HG02642 (cell line): Measurements from ENCODE around the gene LPCAT3.
A peak's percentile ranks its signal among the peaks of the same experiment; 100 is the strongest.

Experiments used
- ATAC-seq: cut with Tn5 transposase; IDR thresholded peaks from one replicate; pipeline ENCODE4 v1.9.1; 2021; ENCODE audit warnings: mild to moderate bottlenecking; ENCODE audit not compliant: unreplicated experiment, poor library complexity

LPCAT3 gene

DNA sequence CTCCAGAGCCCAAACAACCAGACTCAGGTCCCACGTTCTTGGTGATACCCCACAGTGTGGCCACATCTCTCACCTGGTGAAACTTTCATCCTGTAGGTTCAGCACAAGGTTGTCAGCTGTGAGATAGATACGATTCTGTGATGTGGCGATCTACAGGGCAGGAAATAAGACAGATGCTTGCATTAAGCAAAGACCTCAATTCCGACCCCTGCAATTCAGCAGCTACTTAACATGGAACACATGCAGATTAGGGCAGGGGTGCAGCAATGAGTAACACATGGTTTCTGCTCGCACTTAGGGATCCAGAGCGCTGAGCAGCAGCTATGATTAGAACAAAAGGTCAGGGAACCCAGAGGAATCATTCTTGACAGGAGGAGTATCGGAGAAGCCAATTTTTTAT is 51.9 kb downstream of the LPCAT3 start:
- no peak for ATAC-seq

DNA sequence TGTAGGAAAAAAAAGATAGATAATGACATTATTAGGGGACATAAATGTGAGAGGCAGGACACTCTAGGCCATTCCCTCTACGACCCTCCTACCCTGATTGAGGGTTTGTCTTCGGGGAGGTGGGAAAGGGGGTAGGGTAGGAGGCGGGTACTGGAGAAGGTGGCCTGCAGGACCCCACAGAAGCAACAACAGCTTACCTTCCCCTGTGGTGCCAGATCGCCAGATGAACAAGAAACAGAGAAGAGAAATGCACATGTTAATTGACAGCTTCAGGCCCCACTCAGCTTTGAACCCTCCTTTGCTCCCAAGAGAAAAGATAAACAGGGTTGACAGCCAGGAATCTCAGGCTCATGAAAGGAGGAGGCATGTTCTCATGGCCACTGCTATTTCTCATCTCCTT is 52.6 kb downstream of the LPCAT3 start:
- no peak for ATAC-seq

DNA sequence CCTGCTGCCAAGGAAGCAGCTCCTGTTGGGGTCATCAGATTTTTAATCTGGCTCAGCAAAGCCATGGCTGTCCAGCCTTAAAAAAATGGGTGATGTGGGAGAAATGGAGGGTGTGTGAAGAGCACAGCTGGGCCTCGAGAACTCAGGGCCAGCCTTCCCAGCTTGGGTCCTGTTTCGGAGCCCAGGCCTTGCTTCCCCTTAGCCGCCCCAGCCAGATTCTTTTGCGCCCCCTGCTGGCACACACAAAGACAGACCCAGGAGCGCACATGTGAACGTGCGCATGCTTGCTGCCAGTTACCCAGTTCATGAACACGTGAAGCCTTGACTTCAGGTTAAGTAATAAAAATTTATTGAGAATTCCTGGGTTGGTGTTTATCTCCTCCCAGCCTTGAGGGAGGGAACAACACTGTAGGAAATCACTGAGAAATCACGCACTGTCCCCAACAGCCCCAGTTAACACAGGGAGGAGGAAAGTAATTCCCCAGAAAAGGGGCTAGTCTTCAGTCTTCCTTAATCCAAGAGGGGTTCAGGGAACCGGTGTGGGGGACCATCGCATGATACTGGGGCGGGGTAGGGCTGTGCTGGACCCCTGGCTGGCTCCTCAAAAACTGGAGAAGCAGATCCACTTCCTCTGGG is 53.1 kb downstream of the LPCAT3 start:
- ATAC-seq, result peak; percentile 40

DNA sequence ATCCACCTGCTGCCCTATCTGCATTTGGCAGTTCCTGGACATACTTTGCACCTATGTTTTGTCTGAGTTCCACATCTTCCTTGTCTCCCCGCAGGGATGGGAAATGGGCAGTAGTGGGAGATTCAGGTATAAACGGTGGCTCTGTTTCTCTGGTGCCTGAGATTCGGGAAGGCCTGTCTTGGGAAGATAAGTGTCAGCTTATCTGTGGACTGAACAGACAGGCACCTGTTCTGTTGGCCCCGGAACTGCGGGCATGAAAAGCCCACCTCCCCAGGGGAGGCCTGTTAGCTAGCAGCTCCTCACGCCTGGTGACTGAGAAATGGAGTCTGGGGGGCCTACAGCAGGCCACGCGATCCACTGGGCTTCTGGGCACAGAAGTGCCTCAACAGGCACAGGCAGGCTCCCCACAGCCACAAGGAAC is 53.7 kb downstream of the LPCAT3 start:
- ATAC-seq, result no peak

DNA sequence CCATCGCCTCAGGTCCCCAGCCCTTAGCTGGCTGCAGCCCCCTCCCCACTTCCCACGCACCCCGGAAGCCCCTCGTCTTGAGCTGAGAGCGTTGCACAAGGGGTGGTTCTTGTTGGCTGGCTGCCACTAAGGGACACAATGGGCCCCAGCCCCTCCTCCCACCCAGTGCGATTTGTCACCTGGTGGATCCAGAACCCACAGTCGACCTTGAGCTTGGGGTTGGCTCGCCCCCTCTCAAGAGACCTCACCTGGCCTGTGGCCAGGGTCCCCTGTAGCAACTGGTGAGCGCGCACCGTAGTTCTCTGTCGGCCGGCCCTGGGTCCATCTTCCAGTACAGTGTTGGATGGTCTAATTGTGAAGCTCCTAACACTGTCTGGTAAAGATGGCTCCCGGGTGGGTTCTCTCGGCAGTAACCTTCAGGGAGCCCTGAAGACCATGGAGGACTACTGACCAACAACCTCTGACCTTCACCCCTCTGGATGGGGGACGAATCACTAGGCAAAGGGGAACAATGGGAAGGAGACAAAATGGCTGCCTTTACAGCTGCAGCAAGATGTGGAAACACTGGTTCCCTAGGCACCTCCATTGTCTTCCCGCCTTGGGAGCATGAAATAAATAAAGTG is 54.4 kb downstream of the LPCAT3 start:
- no peak for ATAC-seq

DNA sequence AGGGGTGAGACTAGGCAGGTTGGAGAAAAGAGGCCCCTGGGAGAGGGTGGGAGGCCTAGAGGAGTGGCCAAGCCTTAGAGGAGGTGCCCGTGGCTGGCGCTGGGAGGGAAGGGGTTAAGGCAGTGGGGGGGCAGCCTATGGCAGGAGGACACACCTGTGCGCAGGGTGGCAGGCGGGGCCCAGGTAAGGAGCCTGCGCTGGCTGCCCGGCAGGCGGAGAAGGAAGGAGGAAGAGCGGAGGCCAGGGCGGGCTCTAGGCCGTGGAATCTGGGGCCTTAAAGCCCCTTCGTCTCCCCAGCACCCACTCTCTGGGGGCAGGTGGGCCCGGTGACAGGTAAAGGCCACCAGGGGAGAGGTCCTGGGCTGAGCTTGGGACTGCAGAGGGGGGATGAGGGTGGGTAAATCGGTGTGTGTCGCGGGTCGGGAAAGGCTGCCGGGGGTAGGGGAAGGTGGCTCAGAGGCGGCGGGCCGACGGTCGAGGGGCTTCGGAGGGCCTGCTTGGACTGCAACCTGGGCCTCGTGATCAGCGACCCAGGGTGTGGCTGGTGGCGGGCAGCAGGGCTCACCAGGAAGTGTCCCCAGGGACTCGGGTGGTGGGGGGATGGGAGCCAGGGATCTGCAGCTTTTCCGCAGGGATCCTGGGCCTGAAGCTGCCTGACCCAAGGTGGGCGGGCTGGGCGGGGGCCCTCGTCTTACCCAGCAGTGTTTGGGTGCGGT is 55.1 kb downstream of the LPCAT3 start:
- ATAC-seq, result no peak

DNA sequence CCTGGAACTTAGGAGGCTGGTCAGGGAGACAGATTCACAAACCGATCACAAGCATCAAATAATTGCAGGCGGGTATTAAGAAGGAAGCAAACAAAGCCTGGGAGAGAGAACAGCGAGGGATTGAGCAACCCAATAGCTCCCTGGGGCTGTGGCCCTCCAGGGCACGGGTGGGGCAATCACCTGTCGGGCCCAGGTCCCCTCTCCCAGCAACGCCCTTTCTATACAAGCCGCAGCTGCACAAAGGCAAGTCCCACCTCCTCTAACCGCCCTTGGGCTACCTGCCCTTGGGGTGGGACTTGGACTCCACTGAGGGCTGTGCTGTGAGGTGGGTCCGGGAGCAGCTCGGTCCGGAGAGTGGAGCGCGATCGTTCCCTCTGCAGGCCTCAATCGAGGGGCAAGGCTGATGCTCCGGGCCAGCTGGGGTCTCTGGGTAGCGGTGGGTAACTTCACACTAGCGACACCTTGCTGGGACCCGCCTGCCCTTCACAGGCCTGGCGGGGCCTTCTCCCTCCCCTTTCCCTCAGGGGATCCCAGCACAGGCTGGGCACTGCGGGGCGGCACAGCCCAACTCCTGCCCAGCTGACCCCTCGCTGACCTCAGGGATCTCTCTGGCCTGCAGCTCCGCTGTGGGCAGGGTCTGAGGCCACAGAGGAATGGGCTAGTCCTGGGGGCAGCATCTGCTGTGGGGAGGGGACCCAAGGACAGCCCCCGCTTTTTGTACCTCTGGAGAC is 55.8 kb downstream of the LPCAT3 start:
- ATAC-seq, result no peak

DNA sequence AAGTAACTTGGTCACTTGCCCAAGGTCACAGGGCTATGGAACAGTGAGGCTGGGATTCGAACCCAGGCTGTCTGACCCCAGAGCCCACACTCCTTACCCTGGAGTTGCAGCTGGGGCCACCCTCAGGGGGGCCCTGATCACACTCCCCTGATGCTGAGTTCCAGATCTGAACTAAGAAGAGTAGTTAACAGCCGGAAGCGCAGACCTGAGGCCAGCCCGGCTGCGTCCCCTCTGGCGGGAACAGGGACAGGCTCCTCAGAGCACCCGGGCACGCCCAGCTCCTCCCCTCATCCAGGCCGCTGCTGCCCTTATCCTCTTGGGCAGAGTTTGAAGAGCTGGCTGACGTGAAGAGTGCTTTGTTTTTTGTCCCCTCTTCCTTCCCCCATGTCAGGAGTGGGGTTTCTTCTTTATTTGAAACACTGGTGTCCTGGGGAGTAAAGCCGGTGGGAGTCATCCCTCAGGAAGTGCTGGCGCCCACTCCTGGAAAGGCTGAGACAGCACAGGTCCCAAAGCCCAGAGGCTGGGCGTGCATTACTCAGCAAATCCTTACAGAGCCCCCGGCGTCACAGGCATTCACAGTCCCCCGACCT is 56.5 kb downstream of the LPCAT3 start:
- no peak for ATAC-seq

DNA sequence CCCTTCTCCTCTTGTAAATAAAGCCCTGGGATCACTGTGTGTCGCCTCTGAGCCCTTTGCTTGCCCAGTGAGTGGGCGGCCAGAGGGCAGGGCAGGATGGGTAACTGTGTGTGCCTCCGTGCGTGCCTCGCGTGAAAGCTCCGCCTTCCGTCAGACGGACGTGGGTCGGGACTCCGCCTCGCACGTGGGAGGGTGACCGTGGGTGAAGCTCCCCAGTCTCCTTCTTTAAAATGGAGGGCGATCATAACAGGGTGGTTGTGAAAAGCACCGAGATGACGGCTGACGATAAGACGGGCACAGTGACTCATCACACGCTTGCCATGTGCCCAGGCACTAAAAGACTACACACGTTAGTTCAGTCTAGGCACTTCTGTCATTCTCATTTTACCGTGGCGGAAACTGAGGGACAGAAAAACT is 57.0 kb downstream of the LPCAT3 start:
- ATAC-seq, result no peak

DNA sequence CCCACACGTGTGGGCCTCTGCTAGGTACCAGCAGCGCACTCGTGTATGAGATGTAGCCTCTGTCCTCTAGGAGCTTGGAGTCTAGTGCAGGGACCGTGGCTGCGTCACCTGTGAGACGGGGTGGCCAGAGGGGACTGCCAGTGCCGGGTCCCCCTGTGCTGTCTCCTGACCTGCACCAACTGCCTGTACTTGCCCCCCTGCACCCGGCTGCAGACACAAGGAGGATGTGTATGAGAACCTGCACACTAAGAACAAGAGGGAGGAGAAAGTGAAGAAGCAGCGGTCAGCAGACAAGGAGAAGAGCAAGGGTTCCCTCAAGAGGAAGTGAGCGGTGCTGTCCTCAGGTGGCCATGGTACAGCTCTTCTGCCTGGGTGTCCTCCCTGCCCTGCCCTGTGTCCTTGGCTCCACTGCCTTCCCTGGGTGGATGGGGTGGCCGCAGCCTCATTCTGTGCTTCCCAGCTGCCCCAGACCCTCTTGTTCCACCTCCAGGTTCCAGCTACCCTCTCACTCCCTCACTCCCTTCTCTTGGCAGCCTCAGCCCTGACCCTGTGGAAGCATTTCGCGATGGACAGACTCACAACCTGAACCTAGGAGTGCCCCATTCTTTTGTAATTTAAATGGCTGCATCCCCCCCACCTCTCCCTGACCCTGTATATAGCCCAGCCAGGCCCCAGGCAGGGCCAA is 57.5 kb downstream of the LPCAT3 start:
- no peak for ATAC-seq

DNA sequence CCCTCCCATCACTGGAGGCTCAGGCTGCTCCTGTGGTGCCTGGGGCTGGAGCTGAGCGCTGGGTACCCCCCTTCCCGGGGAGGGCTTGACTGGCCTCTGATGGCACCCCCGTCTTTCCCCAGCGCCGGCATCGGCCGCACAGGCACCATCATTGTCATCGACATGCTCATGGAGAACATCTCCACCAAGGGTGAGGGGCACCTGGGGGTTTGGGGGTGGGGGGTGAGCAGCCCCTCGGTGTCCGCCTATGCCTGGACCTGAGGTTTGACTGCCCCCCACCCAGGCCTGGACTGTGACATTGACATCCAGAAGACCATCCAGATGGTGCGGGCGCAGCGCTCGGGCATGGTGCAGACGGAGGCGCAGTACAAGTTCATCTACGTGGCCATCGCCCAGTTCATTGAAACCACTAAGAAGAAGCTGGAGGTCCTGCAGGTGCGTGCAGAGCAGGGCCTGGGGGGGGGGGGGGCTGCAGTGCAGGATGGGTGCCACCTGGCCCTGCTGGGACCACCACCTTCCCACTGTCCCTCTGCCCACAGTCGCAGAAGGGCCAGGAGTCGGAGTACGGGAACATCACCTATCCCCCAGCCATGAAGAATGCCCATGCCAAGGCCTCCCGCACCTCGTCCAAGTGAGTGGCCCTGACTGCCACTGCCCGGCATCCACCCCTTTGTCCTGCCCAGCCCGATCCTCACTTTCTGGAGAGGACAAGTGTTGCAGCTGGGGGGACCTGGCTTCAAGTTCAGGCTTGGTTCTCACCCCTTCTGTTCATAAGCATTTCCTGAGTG is 58.3 kb downstream of the LPCAT3 start:
- ATAC-seq, result no peak

DNA sequence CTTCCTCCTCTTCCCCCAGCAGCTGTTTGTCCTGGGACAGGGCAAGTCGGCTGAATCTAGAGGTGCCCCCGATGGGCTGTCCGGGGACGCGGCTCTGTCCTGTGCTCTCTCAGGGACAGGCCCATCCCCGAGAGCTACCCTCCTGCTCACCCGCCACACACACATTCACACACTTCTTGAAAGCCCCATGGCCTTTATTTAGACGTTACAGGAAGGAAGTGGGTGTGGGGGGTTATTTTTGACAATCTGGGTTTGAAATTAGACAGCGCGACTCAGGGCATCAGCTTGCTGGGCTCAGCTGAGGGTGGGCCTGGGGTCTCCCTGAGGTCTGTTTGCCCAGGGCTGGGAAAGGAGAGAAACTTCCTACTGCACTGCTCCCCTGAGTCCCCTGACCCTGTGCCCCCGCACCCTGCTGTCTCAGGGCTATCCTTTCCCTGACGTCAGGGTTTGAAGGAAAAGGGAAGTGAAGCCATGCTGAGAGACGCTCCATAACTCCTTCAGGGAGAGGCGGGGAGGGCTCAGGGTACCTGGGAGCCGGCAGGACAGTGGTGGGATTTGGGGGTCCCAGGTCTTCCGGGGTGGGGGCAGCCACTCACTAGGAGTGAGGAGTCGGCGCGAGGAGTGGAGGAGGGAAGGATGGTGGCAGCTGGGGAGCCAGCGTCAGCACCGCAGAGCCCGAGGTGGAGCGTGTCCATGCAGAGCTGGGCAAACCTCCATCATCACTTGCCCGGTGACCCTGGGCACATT is 59.0 kb downstream of the LPCAT3 start:
- ATAC-seq, result peak; percentile 55

DNA sequence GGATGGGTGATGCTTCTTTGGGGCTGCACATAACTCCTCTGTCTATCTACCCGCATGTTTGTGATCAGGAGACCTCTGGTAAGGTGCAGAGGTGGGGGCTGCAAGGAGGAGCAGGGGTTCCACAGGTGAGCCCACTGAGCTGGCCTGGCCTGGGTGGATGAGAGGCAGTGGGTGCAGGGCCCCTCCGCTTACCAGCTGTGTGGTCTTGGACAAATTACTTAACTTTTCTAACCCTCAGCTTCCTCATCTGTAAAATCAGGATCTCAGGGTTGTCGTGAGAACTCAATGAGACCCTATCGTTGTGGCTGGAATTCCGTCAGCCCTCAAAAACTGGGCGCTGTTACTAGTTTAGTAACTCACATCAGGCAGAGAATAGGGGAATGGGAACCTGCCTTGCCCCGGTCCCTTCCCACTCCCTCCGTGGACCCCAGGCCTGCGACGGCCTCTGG is 59.6 kb downstream of the LPCAT3 start:
- ATAC-seq, result no peak

DNA sequence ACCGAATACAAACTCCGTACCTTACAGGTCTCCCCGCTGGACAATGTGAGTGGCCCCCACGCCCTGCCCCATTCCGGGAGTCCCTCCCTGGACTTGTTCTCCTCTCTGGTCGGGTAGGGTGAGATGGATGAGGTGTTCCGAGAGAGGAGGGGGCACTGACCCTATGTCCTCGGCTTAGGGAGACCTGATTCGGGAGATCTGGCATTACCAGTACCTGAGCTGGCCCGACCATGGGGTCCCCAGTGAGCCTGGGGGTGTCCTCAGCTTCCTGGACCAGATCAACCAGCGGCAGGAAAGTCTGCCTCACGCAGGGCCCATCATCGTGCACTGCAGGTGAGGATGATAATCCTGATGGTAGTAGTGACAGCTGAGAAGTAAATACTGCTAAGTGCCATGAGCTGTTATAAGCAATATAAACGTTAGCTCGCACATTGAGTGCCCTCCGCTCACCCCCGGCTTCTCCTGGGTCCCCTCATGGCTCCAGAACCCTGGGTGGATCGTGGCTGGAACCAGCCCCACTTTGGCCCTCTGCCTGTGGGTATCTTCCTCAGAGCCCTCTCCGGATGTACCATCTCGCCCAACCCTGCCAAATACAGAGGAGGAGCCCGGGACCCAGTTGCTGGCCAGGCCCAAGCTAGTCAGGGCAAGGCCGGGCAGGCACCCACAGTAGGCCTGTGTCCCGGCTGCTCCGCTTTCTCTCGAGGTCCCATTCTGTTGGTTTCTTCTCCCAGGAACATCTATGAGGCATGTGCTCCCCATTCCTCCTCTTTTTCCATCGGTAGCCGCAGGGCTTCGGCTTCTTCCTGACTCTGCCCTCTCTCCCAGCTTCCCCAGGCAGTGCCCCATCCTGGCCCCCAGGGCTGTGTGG is 60.3 kb downstream of the LPCAT3 start:
- ATAC-seq, result no peak

DNA sequence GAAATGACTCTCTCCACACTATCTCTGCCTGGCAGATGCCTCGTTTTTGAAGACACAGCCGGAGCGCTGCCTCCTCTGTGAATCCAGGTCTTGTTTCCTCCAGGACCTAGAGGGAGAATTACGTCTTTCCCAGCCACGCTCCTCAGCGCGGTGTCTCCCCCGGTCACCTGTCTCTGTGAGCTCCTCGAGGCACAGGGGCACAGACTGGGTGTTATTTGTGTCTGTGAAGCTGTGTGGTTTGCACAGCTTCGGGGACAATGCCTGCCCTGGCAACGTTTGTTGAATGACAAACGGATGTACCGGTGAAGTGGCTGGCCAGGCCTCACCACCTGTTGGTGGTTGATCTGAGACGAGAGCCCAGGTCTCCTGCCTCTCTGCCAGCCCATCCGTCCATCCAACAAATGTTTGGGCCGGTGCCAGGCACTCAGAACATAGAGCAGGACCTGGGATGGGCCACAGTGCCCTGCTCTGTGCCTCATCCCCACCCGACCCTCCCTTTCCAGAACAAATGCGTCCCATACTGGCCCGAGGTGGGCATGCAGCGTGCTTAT is 61.0 kb downstream of the LPCAT3 start:
- no peak for ATAC-seq

DNA sequence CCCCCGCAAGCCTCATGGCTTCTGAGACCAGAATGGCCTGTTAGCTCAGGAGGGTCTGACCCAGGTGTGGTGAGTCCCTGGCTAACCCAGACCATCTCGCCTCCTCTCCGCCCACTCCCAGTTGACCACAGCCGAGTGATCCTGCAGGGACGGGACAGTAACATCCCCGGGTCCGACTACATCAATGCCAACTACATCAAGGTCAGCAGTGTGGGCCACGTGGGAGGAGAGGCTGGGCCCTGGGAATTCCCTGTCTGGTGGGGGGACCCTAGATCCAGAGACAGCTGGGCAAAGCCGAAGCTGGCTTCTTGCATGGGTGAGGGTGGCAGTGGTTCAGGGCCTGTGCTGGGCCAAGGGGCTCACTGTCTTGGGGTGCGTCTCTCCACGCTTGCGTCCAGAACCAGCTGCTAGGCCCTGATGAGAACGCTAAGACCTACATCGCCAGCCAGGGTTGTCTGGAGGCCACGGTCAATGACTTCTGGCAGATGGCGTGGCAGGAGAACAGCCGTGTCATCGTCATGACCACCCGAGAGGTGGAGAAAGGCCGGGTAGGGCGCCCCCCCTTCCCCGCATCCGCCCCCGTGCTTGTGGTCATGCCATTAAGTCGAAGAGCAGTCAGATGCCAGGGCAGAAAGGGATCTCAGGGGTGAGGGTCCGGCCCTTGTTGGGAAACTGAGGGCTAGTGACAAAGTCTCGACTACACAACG is 62.1 kb downstream of the LPCAT3 start:
- no peak for ATAC-seq
